Measurements from ENCODE around the gene KCNMA1. TPM values are rescaled to one million over a fixed set of nuclear protein-coding genes. Genes with fewer than 3 reads are reported as not detected.
"Not testable (repeated sequence)": the region's sequence is repeated elsewhere in the genome, so short reads cannot be mapped to it uniquely, and the experiment has no call there.

KCNMA1 gene
- total RNA-seq, 1 experiment from 2014 or later = not detected

DNA sequence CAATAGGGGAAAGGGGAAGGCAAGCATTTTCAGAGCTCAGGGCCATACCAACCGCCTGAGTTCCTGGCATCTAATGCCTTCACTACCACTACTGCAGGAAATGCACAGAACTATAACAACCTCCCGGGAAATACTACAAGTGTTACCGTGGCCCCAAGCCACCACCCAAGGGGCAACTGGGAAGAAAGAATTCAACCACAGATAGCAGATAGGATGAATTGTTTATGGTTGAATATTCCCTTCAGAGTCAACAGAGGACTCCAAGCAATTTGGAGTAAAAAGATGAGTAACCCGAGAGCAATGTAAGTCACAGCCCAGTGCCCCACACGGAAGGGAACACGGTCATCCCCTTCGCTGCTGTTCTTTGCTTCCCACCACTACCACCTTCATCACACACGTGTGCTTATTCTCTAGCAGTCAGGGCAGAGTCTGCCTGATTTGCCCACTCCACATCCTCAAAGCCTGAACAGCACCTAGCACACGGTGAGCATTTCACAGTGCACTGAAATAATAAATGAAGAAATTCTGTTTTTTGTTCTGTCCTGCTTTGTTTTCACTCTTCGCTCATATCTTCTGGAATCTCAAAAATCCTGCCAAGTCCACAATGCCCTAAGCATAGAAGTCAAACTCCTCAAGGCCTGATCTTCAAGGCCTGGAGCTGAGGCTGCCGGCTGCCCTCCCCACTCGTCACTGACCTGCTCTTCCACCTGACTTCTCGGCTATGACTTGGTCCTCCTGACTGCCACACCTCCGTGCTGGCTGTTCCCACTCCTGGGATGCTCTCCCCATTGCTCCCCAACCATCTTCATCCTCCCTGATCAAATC is 221.1 kb downstream of the KCNMA1 start:
- in situ Hi-C loops (cut with HindIII; ENCODE audit: low pct_unique_long_range_greater_than_20kb, low sequenced_read_pairs) = no loop called here
- DNase-seq (ENCODE audit: low read depth, low spot score) = no peak

DNA sequence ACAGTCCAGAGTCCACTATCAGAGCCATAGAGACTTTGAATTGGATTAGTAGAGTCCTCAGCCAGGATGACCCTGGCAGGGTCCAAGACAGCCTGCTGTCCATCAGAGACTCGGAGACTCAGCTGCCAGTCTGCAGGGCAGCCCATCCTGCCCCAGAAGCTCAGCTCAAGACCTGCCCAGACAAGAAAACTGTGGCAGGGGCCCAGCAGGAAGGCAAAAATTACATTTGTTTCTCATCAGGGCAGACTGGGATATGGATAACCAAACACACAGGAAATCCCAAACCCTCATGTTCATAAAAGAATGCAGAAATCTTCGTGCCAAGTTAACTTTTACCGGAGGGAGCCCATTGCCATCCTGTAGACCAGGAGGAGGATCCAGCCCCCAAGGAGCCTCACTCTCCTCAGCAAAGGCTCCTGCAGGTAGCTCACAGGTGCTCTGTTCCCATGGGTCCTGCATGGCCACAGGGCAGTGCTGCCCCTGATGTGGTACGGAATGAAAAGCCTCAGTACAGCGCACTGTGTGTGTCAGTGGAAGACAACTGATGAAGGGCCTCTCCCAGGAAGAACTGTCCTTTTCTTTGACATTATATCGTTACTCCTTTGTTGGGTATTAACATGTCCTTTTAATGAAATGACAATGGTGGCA is 222.2 kb downstream of the KCNMA1 start:
- in situ Hi-C loops (cut with HindIII; ENCODE audit: low pct_unique_long_range_greater_than_20kb, low sequenced_read_pairs) = no loop called here

DNA sequence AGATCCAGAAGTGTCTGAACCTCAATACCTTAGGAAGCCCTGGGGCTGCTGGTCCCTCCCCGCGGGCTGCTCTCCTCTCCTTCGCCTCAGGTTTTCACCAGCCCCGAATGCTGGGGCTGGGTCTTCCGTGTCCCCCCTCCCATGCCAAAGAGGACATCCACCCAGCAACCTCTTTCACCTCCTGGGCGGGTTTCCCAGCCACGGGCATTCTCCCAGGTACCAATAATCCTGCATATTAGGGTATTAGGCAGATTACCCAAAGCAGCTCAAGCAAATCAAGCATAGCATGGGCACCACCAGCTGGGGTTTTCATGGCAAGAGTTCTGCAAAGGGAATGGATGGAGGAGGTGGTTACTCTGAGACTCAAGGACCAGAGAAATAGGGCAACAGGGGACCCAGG is 224.4 kb downstream of the KCNMA1 start:
- DNase-seq (ENCODE audit: low read depth, low spot score) = no peak
- in situ Hi-C loops (cut with HindIII; ENCODE audit: low pct_unique_long_range_greater_than_20kb, low sequenced_read_pairs) = no loop called here

More for the DNA sequence above, 222.2 kb downstream of the KCNMA1 start:
- no peak for DNase-seq (ENCODE audit: low read depth, low spot score)

DNA sequence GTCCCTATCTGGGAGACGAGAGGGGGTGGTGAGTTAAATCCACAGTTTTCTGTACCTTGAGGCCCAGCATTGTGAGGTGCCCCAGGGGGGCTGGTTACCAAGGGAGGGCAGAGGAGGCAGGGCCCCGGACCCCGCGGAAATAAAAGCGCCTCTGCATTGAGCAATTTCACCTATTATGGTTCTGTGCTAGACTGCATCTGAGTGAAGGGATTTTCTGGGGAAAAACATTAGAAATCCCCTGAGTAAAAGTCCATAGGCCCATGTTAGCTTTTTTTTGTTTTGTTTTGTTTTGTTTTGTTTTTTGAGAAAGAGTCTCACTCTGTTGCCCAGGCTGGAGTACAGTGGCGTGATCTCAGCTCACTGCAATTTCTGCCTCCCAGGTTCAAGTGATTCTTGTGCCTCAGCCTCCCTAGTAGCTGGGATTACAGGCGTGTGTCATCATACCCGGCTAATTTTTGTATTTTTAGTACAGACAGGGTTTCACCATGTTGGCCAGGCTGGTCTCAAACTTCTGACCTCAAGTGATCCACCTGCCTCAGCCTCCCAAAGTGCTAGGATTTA is 225.0 kb downstream of the KCNMA1 start:
- in situ Hi-C loops (cut with HindIII; ENCODE audit: low pct_unique_long_range_greater_than_20kb, low sequenced_read_pairs); DNase-seq (ENCODE audit: low read depth, low spot score): not testable (repeated sequence)

DNA sequence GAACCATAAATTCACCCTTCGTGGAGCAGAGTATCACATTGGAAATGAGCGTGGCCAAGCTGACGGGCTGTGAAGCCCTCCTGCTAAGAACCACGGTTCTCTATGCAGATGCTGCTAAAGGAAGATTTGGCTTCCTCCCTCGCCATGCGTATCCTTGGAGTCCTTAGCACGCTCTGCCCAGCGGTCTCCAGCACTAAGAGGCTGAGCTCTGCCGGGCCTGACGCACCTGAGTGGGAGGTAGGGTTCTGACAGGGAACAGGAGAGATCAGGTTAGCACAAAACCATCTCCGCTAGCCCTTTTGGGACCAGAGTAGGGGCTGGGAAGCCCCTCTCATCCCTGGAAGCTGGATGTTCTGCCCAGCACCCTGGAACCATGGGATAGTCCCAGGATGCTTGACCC is 225.8 kb downstream of the KCNMA1 start:
- in situ Hi-C loops (cut with HindIII; ENCODE audit: low pct_unique_long_range_greater_than_20kb, low sequenced_read_pairs) = no loop called here
- DNase-seq (ENCODE audit: low read depth, low spot score) = no peak

DNA sequence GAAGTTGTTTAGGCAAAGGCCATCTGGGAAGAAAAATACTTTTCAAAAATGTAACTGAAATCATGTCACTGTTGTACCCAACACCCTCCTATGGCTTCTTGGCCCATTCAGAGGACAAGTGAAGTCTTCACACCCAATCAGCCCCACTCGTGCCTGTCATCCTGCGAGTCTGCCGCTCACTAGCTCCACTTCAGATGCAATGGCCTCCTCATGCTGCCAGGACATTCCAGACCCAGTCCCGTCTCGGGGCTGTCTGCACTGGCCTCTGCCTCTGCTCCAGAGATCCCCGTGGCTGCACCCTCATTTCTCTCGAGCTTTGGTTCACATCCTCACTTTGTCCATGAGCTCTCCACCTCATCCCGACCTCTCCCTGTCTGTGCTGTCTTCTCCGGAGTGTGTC is 227.1 kb downstream of the KCNMA1 start:
- no peak for DNase-seq (ENCODE audit: low read depth, low spot score)
- in situ Hi-C loops (cut with HindIII; ENCODE audit: low pct_unique_long_range_greater_than_20kb, low sequenced_read_pairs) = no loop called here

DNA sequence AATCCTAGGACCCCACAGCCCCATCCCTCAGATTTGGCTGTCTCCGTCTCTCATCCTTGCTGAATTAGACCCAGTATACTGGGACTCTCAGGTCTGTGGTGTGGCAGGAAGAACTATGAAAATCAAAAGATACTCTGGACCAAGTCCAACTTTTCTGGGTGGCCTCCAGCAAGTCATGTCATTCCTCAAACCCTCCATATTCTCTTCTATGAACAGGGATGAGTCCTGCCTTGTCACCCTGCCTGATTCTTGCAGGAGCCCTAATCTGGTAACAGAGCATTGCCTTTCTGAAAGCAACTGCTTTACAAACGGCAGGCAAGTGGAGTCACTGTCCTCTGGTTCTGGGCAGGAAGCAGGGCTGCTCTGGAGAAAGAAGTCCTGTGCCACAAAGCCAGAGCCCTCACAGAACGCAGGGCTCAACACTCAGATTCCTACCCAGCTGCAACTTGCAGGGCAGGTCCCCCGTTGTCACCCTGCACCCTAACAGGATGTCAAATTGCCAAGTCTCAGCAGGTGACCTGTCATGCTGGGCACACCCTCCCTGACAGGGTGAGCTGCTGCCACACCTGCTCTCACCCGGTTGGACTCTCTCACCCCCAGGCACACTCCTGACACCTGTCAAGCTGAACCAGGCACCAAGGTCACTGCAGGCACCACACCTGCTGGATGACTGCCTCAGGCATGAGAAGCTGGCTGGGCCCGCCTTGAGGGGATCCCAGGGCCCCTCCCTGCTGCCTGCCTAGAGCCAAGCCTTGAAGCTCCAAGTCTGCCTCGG is 227.7 kb downstream of the KCNMA1 start:
- in situ Hi-C loops (cut with HindIII; ENCODE audit: low pct_unique_long_range_greater_than_20kb, low sequenced_read_pairs) = no loop called here
- DNase-seq (ENCODE audit: low read depth, low spot score) = no peak

DNA sequence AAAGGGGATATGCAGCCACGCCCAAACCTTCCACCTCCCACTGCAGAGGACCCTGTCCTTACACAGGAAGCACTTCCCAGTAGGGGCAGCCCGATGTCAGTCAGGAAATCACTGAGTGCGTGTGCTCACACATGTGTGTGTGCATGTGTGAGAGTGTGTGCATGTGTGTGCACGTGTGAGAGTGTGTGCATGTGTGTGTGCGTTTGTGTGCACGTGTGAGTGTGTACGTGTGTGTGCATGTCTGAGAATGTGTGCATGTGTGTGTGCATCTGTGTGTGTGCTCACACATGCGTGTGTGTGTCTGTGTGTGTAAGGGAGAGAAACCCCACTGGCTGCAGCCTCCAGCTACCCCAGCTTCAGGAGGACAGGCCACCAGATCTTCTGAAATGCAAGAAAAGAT is 229.3 kb downstream of the KCNMA1 start:
- in situ Hi-C loops (cut with HindIII; ENCODE audit: low pct_unique_long_range_greater_than_20kb, low sequenced_read_pairs) = no loop called here

DNA sequence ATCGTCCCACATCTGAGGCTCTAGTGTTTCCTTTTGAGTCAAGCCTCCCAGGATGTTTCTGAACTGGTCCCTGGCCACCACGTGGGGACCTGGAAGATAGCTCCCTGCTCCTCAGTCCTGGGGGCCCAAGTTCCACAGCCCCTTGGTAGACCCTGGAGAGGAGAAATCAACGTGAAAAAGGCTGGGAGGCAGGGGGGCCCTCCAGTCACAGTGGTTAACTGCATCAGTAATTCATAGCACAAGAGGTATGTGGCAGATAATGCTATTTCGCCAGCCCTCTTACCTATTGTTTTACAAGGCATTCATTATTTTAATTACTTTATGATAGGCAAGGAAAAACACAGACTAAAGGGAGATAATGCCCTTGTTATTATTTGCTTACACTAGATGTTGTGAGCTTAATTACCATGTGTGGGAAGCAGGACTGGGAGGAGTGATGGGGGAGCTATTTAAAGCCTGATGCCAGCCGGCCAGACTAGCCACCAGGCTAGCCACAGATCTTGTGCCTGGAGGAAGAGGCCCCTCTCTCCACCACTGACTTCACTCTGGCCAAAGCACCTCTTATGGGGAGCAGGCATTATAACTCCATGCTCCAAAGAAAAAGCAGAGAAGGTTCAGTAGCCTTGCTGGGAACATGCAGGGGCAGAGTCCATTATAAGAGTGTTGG is 230.7 kb downstream of the KCNMA1 start:
- no peak for DNase-seq (ENCODE audit: low read depth, low spot score)
- in situ Hi-C loops (cut with HindIII; ENCODE audit: low pct_unique_long_range_greater_than_20kb, low sequenced_read_pairs) = no loop called here

More for the DNA sequence above, 229.3 kb downstream of the KCNMA1 start:
- no peak for DNase-seq (ENCODE audit: low read depth, low spot score)

DNA sequence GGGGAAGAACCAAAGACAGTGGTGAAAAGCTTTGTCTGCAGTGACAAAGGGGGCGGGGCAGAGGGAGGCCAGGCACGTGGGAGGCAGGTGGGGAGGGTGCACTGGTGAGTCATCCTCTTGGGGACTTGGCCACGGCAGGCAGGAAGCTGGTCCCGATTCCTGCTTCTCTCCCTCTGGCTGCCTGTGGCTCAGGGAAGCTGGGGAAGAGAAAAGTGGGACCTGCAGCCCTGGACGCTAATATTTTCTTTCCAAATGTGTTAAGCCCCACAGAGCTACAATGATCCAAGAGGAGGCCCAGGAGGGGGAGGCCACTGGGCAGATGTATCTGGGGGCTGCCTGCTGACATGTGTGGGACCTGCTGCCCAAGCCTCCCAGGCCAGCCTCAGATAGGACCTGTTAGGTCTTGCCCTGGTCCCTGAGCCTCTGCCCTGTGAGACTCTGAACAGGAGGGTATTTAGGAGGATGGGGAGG is 231.8 kb downstream of the KCNMA1 start:
- DNase-seq (ENCODE audit: low read depth, low spot score) = peak; percentile 54
- in situ Hi-C loops (cut with HindIII; ENCODE audit: low pct_unique_long_range_greater_than_20kb, low sequenced_read_pairs) = no loop called here

DNA sequence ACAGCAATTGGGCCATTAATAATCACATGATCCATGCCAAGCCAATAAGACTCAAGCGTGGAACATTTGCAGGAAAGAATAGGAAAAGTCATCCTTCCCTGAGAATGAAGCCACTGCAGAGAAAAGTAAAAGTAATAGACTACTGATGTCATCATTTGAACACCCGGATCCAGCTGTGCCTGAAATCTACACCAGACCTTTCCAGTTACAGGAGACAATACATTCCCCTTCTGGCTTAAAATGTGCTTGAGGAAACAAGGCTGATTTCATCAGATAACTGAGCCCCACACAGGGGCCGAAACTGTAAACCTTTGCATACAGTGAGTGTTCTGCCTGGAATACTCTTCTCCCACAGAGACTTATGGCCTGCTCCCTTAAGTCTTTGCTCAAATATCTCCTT is 232.8 kb downstream of the KCNMA1 start:
- in situ Hi-C loops (cut with HindIII; ENCODE audit: low pct_unique_long_range_greater_than_20kb, low sequenced_read_pairs) = no loop called here
- no peak for DNase-seq (ENCODE audit: low read depth, low spot score)

DNA sequence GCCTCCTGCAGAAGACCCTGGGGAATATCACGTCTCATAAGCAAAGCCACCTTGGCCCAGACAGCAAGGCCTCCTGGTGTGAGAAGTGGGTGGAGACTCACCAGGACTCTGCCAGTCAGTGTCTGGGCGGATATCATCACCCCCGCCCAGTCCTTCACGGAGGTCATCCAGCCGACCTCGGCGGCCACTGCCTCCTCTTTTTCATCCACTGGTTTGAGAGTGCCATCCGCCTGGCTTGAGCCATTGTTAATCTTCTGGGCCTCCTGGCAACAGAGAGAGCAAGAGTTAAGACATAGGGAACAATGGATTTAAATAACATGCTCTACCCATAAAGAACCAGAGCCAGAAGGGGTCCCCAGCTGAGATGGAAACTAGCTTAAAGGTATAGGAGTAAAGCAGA is 233.8 kb downstream of the KCNMA1 start:
- in situ Hi-C loops (cut with HindIII; ENCODE audit: low pct_unique_long_range_greater_than_20kb, low sequenced_read_pairs) = no loop called here
- no peak for DNase-seq (ENCODE audit: low read depth, low spot score)

DNA sequence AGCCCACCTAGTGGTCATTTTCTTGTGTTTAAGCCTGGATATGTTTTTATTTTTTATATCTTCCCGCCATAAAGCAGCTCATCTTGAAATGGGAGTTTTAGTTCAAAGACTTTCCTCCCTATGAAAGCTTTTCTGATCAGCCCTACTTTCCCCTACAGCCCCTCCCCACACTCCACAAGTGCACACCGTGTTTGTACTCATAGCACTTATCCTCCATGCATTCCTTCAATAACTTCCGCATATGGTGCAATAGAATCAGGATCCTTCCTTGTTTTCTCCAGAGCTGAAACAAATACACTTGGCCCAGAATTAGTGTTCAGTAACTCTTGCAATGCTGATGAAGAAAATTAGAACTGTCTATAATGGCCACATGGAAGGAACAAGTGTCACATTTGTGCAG is 235.9 kb downstream of the KCNMA1 start:
- in situ Hi-C loops (cut with HindIII; ENCODE audit: low pct_unique_long_range_greater_than_20kb, low sequenced_read_pairs) = no loop called here

DNA sequence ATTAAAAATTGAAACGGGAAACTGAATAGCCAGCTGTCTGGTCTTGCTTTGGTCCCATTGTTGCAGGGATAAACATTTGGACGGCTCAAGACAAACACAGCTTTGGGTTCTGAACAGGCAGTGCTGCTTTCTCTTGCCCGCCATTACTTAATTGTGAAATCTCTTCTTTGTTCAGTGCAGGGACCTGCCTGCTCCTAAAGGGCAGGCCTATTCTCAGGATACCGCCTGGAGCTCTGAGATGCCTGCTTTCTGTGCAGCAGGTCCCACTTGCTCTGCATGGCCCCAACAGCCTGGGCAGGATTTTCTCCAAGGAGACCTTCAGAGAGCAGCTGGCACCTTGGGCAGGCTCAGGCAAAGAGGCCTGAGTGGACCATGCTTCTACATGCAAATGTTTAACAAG is 237.6 kb downstream of the KCNMA1 start:
- no peak for DNase-seq (ENCODE audit: low read depth, low spot score)
- in situ Hi-C loops (cut with HindIII; ENCODE audit: low pct_unique_long_range_greater_than_20kb, low sequenced_read_pairs) = no loop called here

More for the DNA sequence above, 235.9 kb downstream of the KCNMA1 start:
- DNase-seq (ENCODE audit: low read depth, low spot score) = no peak

DNA sequence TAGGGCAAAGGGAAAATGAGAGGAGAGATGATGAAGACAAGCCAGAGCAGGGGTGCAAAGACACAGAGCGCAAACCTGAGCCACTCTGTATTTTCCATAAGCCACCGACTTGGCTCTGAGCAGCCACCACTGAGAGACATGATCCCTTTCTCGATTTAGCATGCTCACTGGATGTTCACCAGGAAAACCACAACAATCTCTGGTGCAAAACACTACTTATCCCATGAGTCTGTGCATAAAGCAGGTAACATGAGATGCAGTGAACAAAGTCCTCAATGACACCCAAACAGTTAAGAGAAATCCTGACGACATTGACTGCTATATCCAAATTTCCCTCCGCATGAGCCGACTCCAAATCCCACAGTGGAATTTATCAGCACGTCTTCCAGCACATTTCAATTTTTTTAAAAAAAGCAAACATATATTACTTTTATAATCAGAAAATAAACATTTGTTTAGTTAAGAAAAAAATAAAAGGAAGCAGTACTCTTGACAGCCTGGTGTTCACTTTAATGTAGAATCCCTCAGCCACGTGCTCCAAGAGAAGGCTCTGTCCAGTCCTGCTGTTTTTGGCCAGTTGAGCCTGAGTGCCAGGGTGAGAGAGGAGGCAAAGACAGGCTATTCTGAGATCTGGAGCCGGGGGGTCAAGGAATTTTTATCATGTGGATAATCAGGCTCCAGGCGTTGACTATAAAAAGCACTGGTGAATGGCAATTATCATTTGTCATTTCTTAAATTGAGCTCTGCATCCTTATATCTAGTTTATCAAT is 238.4 kb downstream of the KCNMA1 start:
- DNase-seq (ENCODE audit: low read depth, low spot score) = no peak
- in situ Hi-C loops (cut with HindIII; ENCODE audit: low pct_unique_long_range_greater_than_20kb, low sequenced_read_pairs) = no loop called here

DNA sequence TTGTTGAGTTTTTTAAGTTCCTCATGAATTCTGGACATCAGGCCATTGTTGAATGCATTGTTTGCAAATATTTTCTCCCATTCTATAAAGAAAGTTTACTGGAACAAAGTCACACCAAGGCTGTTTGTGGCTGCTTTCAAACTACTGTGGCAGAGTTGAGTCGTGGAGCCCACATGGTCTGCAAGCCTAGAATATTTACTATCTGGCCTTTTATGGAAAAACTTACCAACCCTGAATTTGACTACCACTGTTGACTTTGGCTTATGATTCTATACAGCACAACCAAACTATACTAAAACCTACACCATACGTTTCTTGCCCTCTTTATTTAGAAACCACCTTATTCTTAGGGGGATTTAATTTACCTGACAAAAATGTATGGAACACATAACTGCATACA is 239.1 kb downstream of the KCNMA1 start:
- in situ Hi-C loops (cut with HindIII; ENCODE audit: low pct_unique_long_range_greater_than_20kb, low sequenced_read_pairs) = no loop called here
- DNase-seq (ENCODE audit: low read depth, low spot score) = no peak

DNA sequence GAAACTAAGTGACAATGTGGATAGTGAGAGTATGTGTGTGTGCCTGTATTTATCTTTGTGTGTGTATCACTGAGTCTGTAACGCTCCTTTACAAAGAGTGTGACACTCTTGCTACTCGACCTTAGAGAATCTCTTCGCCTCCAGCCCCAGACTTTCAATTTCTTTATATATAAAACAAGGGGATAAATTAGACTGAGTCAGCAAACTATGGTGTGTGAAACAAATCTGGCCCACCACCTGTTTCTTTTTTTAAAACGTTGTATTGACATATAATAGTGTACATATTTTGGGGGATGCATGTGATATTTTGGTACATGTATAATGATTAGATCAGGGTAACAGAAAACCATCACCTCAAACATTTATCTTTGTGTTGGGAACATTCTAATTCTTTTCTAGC is 240.5 kb downstream of the KCNMA1 start:
- DNase-seq (ENCODE audit: low read depth, low spot score) = no peak
- in situ Hi-C loops (cut with HindIII; ENCODE audit: low pct_unique_long_range_greater_than_20kb, low sequenced_read_pairs) = no loop called here
